Measurements from ENCODE around the gene SLC24A3. TPM values are rescaled to one million over a fixed set of nuclear protein-coding genes. Genes with fewer than 3 reads are reported as not detected.

SLC24A3 gene
- total RNA-seq, 3 donors from 2014 or later: 4.3 to 34.9 (median 5.7) TPM

DNA sequence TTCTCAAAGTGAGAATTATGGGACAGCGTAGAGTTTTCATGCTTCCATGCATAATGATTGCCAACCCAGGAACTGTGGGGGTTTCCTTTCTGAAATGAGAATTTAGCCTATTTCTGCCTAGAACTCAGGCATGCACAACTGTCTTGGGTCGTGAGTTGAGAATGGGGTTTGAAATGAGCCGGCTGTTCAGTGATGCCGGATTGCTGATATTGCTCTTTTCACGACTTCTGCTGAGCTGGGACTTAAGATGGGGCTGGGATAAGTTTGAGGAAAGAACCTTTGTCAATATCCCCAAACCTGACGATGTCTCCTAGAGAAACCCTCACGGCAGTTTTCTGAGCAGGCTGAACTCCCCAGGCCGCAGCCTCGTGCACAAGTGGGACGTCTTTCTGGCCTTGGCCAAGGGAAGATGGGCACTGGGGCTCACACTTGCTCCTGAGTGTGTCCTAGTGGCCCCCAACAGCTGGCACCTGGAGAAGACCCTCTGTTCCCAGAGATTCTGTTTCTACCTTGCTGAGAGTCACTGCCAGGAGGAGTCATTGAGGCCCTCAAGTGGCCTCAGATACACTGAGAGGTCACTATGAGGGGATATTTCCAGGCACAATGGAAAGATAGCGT lies 511.5 kb downstream of the SLC24A3 start:
- TF ChIP-seq, protein P1, sequence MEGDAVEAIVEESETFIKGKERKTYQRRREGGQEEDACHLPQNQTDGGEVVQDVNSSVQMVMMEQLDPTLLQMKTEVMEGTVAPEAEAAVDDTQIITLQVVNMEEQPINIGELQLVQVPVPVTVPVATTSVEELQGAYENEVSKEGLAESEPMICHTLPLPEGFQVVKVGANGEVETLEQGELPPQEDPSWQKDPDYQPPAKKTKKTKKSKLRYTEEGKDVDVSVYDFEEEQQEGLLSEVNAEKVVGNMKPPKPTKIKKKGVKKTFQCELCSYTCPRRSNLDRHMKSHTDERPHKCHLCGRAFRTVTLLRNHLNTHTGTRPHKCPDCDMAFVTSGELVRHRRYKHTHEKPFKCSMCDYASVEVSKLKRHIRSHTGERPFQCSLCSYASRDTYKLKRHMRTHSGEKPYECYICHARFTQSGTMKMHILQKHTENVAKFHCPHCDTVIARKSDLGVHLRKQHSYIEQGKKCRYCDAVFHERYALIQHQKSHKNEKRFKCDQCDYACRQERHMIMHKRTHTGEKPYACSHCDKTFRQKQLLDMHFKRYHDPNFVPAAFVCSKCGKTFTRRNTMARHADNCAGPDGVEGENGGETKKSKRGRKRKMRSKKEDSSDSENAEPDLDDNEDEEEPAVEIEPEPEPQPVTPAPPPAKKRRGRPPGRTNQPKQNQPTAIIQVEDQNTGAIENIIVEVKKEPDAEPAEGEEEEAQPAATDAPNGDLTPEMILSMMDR (IDR thresholded peaks at IDR 0.05): no peak
- ATAC-seq (no peak), DNase-seq (no peak)
- no peak overlapping the region for H3K4me3 ChIP-seq
- H3K9me3 ChIP-seq: no peaks in the 10 kb centered on the region
- intact Hi-C loops (cut with DNase I, micrococcal nuclease): no loop called here
- no peaks in the 10 kb centered on the region for H3K36me3 ChIP-seq (ENCODE audit: low read depth)
- no peaks in the 10 kb centered on the region for H3K4me1 ChIP-seq (ENCODE audit: low read depth)

DNA sequence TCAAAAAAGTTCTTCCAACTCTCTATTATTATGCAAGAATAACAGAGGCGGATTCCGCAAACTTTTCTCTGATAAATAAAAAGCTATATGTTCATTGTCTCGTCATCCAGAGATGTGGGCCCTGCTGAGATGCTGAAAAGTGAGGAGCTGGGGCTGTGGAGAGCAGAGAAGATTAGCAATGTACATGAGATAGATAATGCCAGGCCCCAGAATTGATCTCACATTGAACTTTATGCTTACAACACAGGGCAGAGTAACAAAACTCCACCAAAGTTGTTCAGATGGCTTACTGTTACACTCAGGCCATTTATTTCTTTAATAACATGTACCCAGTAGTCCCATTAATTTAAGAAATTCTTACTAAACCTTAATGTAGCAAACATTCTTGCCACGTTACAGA lies 512.9 kb downstream of the SLC24A3 start:
- no peaks in the 10 kb centered on the region for H3K4me1 ChIP-seq (ENCODE audit: low read depth)
- TF ChIP-seq, protein P1 (IDR thresholded peaks at IDR 0.05): no peak
- intact Hi-C loops (cut with DNase I, micrococcal nuclease): no loop called here
- no peaks in the 10 kb centered on the region for H3K9me3 ChIP-seq
- no peak for DNase-seq
- H3K36me3 ChIP-seq (ENCODE audit: low read depth): no peaks in the 10 kb centered on the region
- H3K4me3 ChIP-seq: no peak overlapping the region
- ATAC-seq: no peak

DNA sequence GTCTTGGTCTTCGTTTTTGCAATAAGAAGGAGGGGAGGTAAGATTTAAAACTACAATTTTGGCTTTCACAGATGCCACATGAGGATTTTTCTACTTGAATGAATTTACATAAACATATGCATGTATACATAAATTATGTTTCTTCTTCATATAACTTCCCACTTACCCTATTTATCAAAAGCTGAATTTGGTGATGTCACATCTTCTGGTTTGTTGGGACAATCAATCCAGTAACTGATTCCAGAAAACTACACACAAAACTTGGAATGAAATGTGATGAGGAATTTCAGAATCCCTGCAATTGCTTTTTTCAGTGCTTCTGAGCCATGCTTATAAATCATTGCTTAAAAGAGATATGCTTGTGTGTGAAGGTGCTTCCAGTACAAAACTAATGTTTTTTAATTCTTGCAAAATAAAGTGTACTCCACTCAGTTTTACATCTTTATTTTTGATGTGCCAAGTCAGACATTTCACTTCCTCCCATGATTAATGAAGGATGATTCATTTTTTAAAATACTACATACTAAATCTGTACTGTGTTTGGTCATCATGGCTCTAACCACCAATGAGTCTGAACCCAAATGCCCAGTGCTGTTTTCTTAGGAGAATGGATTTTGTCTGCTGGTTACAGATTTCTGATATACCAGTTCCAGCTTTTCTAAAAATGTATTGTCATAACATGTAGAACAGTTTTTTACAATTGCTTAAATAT lies 513.5 kb downstream of the SLC24A3 start:
- TF ChIP-seq, protein P1 (IDR thresholded peaks at IDR 0.05): no peak
- H3K4me3 ChIP-seq: no peak overlapping the region
- intact Hi-C loops (cut with DNase I, micrococcal nuclease): no loop called here
- ATAC-seq (no peak), DNase-seq (no peak)
- H3K36me3 ChIP-seq (ENCODE audit: low read depth): no peaks in the 10 kb centered on the region
- H3K4me1 ChIP-seq (ENCODE audit: low read depth): no peaks in the 10 kb centered on the region
- H3K9me3 ChIP-seq: no peaks in the 10 kb centered on the region

DNA sequence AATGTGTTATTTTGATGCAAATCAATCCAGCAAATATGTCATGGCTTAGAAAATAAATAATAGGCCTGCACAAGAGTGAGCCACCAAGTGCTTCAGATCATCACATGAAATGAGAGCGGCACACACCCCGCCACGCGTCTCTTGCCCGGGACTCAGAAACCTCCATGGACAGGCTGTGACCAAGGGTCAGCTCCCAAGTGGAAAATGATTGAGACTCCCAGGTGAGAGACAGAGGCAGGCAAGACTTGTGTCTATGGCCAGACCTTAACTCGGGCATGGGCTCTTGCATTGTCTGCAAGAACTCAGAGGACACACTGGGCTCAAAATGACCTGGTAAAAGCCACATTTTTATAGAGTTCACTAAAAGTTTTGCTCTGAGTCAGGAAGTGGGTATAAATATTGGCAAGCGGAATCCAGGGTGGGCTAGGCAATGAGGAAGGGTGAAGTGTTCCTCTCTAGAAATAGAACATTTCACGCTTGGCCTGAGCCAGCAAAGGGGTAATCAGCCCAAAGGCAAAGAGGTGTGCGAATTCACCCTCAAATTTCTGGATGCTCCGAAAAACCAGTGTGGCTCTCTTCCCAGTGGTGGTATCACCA lies 514.9 kb downstream of the SLC24A3 start:
- Histone ChIP-seq H3K9me3 (no peaks in the 10 kb centered on the region), H3K36me3 (ENCODE audit: low read depth) (no peaks in the 10 kb centered on the region), H3K4me1 (ENCODE audit: low read depth) (no peaks in the 10 kb centered on the region), H3K4me3 (no peak overlapping the region)
- TF ChIP-seq, protein P1 (IDR thresholded peaks at IDR 0.05): no peak
- ATAC-seq (no peak), DNase-seq (no peak)
- intact Hi-C loops (cut with DNase I, micrococcal nuclease): no loop called here

DNA sequence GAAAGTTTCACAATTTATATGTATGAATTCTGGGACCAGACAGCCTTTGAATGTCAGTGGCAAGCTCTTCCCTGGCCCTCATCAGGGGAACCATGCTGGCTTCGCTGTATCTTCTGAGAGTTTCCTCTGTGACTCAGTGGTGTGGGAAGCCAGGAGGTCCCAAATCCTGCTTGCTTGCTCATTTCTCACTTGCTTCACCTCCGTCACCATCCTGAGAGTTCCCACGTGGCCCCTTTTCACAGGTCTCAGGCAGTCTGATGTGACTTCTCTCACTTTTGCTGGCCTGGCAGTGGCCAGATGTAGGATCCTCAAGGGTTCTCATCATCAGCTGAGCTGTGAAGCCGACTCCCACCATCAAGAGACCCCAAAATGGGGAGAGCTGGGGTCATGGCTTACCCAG lies 517.2 kb downstream of the SLC24A3 start:
- TF ChIP-seq, protein P1 (IDR thresholded peaks at IDR 0.05): no peak
- Histone ChIP-seq H3K36me3 (ENCODE audit: low read depth) (no peaks in the 10 kb centered on the region), H3K4me1 (ENCODE audit: low read depth) (no peaks in the 10 kb centered on the region), H3K9me3 (no peaks in the 10 kb centered on the region), H3K4me3 (no peak overlapping the region)
- DNase-seq (no peak), ATAC-seq (no peak)
- intact Hi-C loops (cut with DNase I, micrococcal nuclease): no loop called here
